ENCODE data around the gene TMCC2. TPM values are rescaled to one million over a fixed set of nuclear protein-coding genes. Genes with fewer than 3 reads are reported as not detected.

The TMCC2 gene
- total and polyA plus RNA-seq, 2 of the 8 experiments (the other 6 are each of a cell fraction or from before 2014, with no cell fraction given), result 6.7 to 6.8 TPM

DNA sequence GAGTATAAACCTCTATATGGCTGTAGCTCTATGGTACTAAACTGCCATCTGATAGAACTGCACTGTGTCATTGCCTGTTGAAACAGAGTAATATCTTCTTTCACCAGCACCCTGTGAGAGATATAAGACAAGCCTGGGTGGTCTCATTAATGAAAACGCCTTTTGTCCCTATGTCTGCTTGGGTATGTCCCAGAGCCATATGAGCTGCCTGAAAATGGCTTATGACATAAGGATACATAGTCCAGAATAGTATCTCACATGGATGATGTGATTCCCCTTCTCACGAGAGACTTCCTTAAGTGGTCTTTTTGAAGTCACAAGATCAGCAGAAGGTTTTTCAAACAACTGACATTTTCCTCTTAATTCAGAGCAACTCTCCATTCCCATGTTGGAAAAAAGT lies 7.3 kb upstream of the TMCC2 start (continued):
- TF ChIP-seq, protein P1, sequence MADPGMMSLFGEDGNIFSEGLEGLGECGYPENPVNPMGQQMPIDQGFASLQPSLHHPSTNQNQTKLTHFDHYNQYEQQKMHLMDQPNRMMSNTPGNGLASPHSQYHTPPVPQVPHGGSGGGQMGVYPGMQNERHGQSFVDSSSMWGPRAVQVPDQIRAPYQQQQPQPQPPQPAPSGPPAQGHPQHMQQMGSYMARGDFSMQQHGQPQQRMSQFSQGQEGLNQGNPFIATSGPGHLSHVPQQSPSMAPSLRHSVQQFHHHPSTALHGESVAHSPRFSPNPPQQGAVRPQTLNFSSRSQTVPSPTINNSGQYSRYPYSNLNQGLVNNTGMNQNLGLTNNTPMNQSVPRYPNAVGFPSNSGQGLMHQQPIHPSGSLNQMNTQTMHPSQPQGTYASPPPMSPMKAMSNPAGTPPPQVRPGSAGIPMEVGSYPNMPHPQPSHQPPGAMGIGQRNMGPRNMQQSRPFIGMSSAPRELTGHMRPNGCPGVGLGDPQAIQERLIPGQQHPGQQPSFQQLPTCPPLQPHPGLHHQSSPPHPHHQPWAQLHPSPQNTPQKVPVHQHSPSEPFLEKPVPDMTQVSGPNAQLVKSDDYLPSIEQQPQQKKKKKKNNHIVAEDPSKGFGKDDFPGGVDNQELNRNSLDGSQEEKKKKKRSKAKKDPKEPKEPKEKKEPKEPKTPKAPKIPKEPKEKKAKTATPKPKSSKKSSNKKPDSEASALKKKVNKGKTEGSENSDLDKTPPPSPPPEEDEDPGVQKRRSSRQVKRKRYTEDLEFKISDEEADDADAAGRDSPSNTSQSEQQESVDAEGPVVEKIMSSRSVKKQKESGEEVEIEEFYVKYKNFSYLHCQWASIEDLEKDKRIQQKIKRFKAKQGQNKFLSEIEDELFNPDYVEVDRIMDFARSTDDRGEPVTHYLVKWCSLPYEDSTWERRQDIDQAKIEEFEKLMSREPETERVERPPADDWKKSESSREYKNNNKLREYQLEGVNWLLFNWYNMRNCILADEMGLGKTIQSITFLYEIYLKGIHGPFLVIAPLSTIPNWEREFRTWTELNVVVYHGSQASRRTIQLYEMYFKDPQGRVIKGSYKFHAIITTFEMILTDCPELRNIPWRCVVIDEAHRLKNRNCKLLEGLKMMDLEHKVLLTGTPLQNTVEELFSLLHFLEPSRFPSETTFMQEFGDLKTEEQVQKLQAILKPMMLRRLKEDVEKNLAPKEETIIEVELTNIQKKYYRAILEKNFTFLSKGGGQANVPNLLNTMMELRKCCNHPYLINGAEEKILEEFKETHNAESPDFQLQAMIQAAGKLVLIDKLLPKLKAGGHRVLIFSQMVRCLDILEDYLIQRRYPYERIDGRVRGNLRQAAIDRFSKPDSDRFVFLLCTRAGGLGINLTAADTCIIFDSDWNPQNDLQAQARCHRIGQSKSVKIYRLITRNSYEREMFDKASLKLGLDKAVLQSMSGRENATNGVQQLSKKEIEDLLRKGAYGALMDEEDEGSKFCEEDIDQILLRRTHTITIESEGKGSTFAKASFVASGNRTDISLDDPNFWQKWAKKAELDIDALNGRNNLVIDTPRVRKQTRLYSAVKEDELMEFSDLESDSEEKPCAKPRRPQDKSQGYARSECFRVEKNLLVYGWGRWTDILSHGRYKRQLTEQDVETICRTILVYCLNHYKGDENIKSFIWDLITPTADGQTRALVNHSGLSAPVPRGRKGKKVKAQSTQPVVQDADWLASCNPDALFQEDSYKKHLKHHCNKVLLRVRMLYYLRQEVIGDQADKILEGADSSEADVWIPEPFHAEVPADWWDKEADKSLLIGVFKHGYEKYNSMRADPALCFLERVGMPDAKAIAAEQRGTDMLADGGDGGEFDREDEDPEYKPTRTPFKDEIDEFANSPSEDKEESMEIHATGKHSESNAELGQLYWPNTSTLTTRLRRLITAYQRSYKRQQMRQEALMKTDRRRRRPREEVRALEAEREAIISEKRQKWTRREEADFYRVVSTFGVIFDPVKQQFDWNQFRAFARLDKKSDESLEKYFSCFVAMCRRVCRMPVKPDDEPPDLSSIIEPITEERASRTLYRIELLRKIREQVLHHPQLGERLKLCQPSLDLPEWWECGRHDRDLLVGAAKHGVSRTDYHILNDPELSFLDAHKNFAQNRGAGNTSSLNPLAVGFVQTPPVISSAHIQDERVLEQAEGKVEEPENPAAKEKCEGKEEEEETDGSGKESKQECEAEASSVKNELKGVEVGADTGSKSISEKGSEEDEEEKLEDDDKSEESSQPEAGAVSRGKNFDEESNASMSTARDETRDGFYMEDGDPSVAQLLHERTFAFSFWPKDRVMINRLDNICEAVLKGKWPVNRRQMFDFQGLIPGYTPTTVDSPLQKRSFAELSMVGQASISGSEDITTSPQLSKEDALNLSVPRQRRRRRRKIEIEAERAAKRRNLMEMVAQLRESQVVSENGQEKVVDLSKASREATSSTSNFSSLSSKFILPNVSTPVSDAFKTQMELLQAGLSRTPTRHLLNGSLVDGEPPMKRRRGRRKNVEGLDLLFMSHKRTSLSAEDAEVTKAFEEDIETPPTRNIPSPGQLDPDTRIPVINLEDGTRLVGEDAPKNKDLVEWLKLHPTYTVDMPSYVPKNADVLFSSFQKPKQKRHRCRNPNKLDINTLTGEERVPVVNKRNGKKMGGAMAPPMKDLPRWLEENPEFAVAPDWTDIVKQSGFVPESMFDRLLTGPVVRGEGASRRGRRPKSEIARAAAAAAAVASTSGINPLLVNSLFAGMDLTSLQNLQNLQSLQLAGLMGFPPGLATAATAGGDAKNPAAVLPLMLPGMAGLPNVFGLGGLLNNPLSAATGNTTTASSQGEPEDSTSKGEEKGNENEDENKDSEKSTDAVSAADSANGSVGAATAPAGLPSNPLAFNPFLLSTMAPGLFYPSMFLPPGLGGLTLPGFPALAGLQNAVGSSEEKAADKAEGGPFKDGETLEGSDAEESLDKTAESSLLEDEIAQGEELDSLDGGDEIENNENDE (IDR thresholded peaks at IDR 0.05; ENCODE audit: insufficient replicate concordance, low read length), result no peak
- TF ChIP-seq CBX8 (IDR thresholded peaks at IDR 0.05; ENCODE audit: borderline replicate concordance, low read depth, low read length) (no peak), SAP30 (IDR thresholded peaks at IDR 0.05; ENCODE audit: insufficient read depth, insufficient replicate concordance, low read length) (no peak), MAFK (IDR thresholded peaks at IDR 0.05; ENCODE audit: low read depth, low read length) (no peak), SP1 (IDR thresholded peaks at IDR 0.05; ENCODE audit: low read depth, low read length) (no peak), RNF2 (IDR thresholded peaks at IDR 0.05; ENCODE audit: borderline replicate concordance, low read depth, low read length, missing control alignments, poor library complexity, severe bottlenecking) (no peak), CHD2 (IDR thresholded peaks at IDR 0.05; ENCODE audit: low read length) (no peak), BACH1 (IDR thresholded peaks at IDR 0.05; ENCODE audit: low read length) (no peak), KDM1A (IDR thresholded peaks at IDR 0.05; ENCODE audit: borderline replicate concordance, low read length) (no peak), EP300 (IDR thresholded peaks at IDR 0.05; ENCODE audit: borderline replicate concordance in 1 of 2, low read depth in 2 of 2, low read length in 2 of 2) (no peak)
- TF ChIP-seq, protein P2, sequence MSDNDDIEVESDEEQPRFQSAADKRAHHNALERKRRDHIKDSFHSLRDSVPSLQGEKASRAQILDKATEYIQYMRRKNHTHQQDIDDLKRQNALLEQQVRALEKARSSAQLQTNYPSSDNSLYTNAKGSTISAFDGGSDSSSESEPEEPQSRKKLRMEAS (IDR thresholded peaks at IDR 0.05), result no peak

Measured in H1 (cell line).